Measurements from ENCODE around the gene PEAK1. TPM values are rescaled to one million over a fixed set of nuclear protein-coding genes. Genes with fewer than 3 reads are reported as not detected.

Gene PEAK1
- total RNA-seq, 2 donors from 2014 or later: 33.5 to 54.4 TPM

- intact Hi-C loops (cut with DNase I): no loop called here
- Histone ChIP-seq H3K27me3 (no peaks in the 10 kb centered on the region), H3K9me3 (no peaks in the 10 kb centered on the region), H3K4me1 (no peaks in the 10 kb centered on the region), H3K36me3 (no peaks in the 10 kb centered on the region), H3K9ac (ENCODE audit: low read depth in 2 of 2, low read length in 2 of 2) (no peak overlapping the region), H3K27ac (no peak overlapping the region), H3K4me3 (no peak overlapping the region)
- no peak for DNase-seq
- no peak for TF ChIP-seq CTCF (IDR thresholded peaks at IDR 0.05)
Observed at GRCh38 chr15:77096138-77096537, 323.8 kb downstream of the PEAK1 start.

GRCh38 chr15:77094397-77095030 lies 325.4 kb downstream of the PEAK1 start:
- intact Hi-C loops (cut with DNase I): no loop called here
- DNase-seq: no peak
- TF ChIP-seq CTCF (IDR thresholded peaks at IDR 0.05): no peak
- no peak overlapping the region for H3K4me3 ChIP-seq
- no peaks in the 10 kb centered on the region for H3K27me3 ChIP-seq
- no peaks in the 10 kb centered on the region for H3K9me3 ChIP-seq
- H3K4me1 ChIP-seq: no peaks in the 10 kb centered on the region
- no peak overlapping the region for H3K9ac ChIP-seq (ENCODE audit: low read depth in 2 of 2, low read length in 2 of 2)
- H3K36me3 ChIP-seq: no peaks in the 10 kb centered on the region
- no peak overlapping the region for H3K27ac ChIP-seq

- Histone ChIP-seq H3K4me1 (no peaks in the 10 kb centered on the region), H3K9me3 (no peaks in the 10 kb centered on the region), H3K27ac (no peak overlapping the region), H3K9ac (ENCODE audit: low read depth in 2 of 2, low read length in 2 of 2) (no peak overlapping the region), H3K27me3 (no peaks in the 10 kb centered on the region), H3K36me3 (no peaks in the 10 kb centered on the region), H3K4me3 (no peak overlapping the region)
- no peak for DNase-seq
- TF ChIP-seq CTCF (IDR thresholded peaks at IDR 0.05): no peak
- intact Hi-C loops (cut with DNase I): no loop called here
Observed at GRCh38 chr15:77093436-77093835, 326.5 kb downstream of the PEAK1 start.

- Histone ChIP-seq H3K9ac (ENCODE audit: low read depth in 2 of 2, low read length in 2 of 2) (no peak overlapping the region), H3K4me1 (no peaks in the 10 kb centered on the region), H3K4me3 (no peak overlapping the region), H3K27me3 (no peaks in the 10 kb centered on the region), H3K27ac (no peak overlapping the region), H3K36me3 (no peaks in the 10 kb centered on the region), H3K9me3 (no peaks in the 10 kb centered on the region)
- DNase-seq: no peak
- intact Hi-C loops (cut with DNase I): no loop called here
- no peak for TF ChIP-seq CTCF (IDR thresholded peaks at IDR 0.05)
Observed at GRCh38 chr15:77091097-77091496, 328.8 kb downstream of the PEAK1 start.

GRCh38 chr15:77087213-77087612 lies 332.7 kb downstream of the PEAK1 start:
- DNase-seq: no peak
- no peak overlapping the region for H3K27ac ChIP-seq
- no peak for TF ChIP-seq CTCF (IDR thresholded peaks at IDR 0.05)
- intact Hi-C loops (cut with DNase I): no loop called here
- no peaks in the 10 kb centered on the region for H3K27me3 ChIP-seq
- H3K36me3 ChIP-seq: no peaks in the 10 kb centered on the region
- H3K4me1 ChIP-seq: no peaks in the 10 kb centered on the region
- no peak overlapping the region for H3K4me3 ChIP-seq
- H3K9me3 ChIP-seq: no peaks in the 10 kb centered on the region
- no peak overlapping the region for H3K9ac ChIP-seq (ENCODE audit: low read depth in 2 of 2, low read length in 2 of 2)

Data from colonic mucosa (tissue), 4 donors.